ENCODE measurements around the gene TKFC.

DNA sequence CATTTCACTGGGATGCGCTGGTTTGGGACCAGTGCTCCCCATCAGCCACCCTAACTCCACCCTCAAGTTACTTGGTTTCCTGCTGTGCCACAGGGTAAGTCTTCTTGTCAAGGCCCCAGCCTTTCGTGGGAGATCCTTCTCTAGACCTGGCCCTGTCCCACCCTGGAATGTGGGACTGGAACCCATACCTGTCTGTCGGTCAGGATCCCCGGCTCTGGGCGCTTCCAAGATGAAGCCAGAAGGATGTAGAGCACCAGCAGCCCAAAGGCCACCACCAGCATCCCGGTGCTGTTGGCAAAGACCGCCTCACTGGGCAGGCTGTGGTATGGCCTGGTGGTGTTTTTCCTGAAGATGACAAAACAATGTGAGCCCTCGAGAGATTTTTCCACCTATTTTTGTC is 17.8 kb downstream of the TKFC start:
- TF ChIP-seq, protein P1, sequence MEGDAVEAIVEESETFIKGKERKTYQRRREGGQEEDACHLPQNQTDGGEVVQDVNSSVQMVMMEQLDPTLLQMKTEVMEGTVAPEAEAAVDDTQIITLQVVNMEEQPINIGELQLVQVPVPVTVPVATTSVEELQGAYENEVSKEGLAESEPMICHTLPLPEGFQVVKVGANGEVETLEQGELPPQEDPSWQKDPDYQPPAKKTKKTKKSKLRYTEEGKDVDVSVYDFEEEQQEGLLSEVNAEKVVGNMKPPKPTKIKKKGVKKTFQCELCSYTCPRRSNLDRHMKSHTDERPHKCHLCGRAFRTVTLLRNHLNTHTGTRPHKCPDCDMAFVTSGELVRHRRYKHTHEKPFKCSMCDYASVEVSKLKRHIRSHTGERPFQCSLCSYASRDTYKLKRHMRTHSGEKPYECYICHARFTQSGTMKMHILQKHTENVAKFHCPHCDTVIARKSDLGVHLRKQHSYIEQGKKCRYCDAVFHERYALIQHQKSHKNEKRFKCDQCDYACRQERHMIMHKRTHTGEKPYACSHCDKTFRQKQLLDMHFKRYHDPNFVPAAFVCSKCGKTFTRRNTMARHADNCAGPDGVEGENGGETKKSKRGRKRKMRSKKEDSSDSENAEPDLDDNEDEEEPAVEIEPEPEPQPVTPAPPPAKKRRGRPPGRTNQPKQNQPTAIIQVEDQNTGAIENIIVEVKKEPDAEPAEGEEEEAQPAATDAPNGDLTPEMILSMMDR (IDR thresholded peaks at IDR 0.05; ENCODE audit: low read depth, low read length), result no peak
- no peak for TF ChIP-seq EZH2phosphoT487 (IDR thresholded peaks at IDR 0.05; ENCODE audit: low read depth)
